HCT116 (cell line): Measurements from ENCODE around the gene ENTR1. TPM values are rescaled to one million over a fixed set of nuclear protein-coding genes. Genes with fewer than 3 reads are reported as not detected.
A peak's percentile ranks its signal among the peaks of the same experiment; 100 is the strongest.

Source experiments
- ATAC-seq: fragments of 200-7000 bp; cut with Tn5 transposase; 2 replicates; pipeline ENCODE4 v1.9.1; 2020; ENCODE audit warnings: mild to moderate bottlenecking, moderate library complexity
- BruUV-seq: library from RNA; stranded (reverse); fragments of 400-500 nt; replicated peaks from 2 replicates; lab custom pipeline; 2021; lab: Mats Ljungman, UMichigan
- CTCF ChIA-PET: fragments of 300-600 bp; sonication (Branson Sonifier 250); formaldehyde crosslinking; loops from one replicate; lab custom pipeline; 2021; ENCODE audit warnings: antibody characterized with exemption; lab: Charles Lee
- POLR2A ChIA-PET: fragments of 300-600, 350-600 bp; sonication (Branson Sonifier 250); formaldehyde crosslinking; loops from one replicate; lab custom pipeline; 2021; ENCODE audit warnings: antibody characterized with exemption; lab: Charles Lee
- RAD21 ChIA-PET, 2 experiments: fragments of 300-600 bp; sonication (Branson Sonifier 250); formaldehyde crosslinking; loops; one replicate each; lab custom pipeline; 2023; ENCODE audit warnings: low total read pairs in 2 of 2; ENCODE audit not compliant: uncharacterized antibody in 2 of 2, unreplicated experiment in 2 of 2, low non-redundant PET in 1 of 2; lab: Charles Lee
- DNase-seq: peaks from one replicate; pipeline ENCODE4 v3.0.0-alpha.2; 2010; ENCODE audit warnings: low read depth, low spot score
- H2AFZ ChIP-seq: fragments of 200-600 bp; shearing (Covaris generic), sonication (generic); 2 replicates; pipeline ENCODE4 v1.6.1; 2017; ENCODE audit warnings: low read depth, mixed run types, mixed read lengths, antibody characterized with exemption, low read length; ENCODE audit not compliant: poor library complexity, severe bottlenecking
- H3K27ac ChIP-seq: 2 replicates; pipeline ENCODE4 v1.5.1; 2012; ENCODE audit warnings: low read depth, low read length
- H3K27me3 ChIP-seq: fragments of 200-600 bp; sonication (generic); 2 replicates; pipeline ENCODE4 v1.6.1; 2016; ENCODE audit warnings: mixed run types, low read length, mixed read lengths; ENCODE audit not compliant: insufficient read depth
- H3K36me3 ChIP-seq, 2 experiments: fragments of 200-500 bp in 1 of 2; fragments of 200-600 bp in 1 of 2; sonication (Bioruptor generic) in 1 of 2; sonication (generic) in 1 of 2; 2 replicates each; pipeline versions ENCODE4 v1.5.1 to v1.6.1; 2014 to 2016; ENCODE audit warnings: low read length in 2 of 2, inconsistent platforms in 1 of 2, mixed read lengths in 1 of 2, mixed run types in 1 of 2; ENCODE audit not compliant: insufficient read depth in 2 of 2, control insufficient read depth in 1 of 2
- H3K4me1 ChIP-seq, 2 experiments: fragments of 200-600 bp in 1 of 2; sonication (generic) in 1 of 2; 2 replicates each; pipeline versions ENCODE4 v1.5.1 to v1.6.1; 2012 to 2017; ENCODE audit warnings: low read length in 2 of 2, inconsistent platforms in 1 of 2, mild to moderate bottlenecking in 1 of 2, mixed read lengths in 1 of 2, mixed run types in 1 of 2, moderate library complexity in 1 of 2; ENCODE audit not compliant: insufficient read depth in 2 of 2, control insufficient read depth in 1 of 2
- H3K4me2 ChIP-seq: fragments of 200-600 bp; sonication (generic); 2 replicates; pipeline ENCODE4 v1.6.1; 2017; ENCODE audit warnings: mixed run types, low read length, mixed read lengths
- H3K4me3 ChIP-seq, 2 experiments: fragments of 200-600 bp in 1 of 2; sonication (generic) in 1 of 2; replicated peaks in 1 of 2; 2 replicates each; pipeline ENCODE4 v1.5.1; 2011 to 2016; ENCODE audit warnings: low read length in 2 of 2, control low read depth in 1 of 2, low read depth in 1 of 2, mild to moderate bottlenecking in 1 of 2, mixed read lengths in 1 of 2, mixed run types in 1 of 2
- H3K79me2 ChIP-seq: fragments of 200-600 bp; sonication (generic); 2 replicates; pipeline ENCODE4 v1.6.1; 2017; ENCODE audit warnings: mild to moderate bottlenecking, mixed run types, low read length, moderate library complexity, mixed read lengths; ENCODE audit not compliant: insufficient read depth
- H3K9ac ChIP-seq: fragments of 200-600 bp; sonication (generic); 2 replicates; pipeline ENCODE4 v1.6.1; 2016; ENCODE audit warnings: low read length, mixed read lengths
- H3K9me2 ChIP-seq: fragments of 200-600 bp; sonication (generic), shearing (Covaris generic); 2 replicates; pipeline ENCODE4 v1.6.1; 2017; ENCODE audit warnings: mixed run types, mild to moderate bottlenecking, moderate library complexity; ENCODE audit not compliant: insufficient read depth
- H3K9me3 ChIP-seq, 2 experiments: fragments of 200-500 bp in 1 of 2; fragments of 200-600 bp in 1 of 2; sonication (Bioruptor generic) in 1 of 2; sonication (generic) in 1 of 2; 2 replicates each; pipeline ENCODE4 v1.6.1; 2014 to 2017; ENCODE audit warnings: low read length in 2 of 2, mixed read lengths in 2 of 2, inconsistent platforms in 1 of 2, low read depth in 1 of 2, mild to moderate bottlenecking in 1 of 2, mixed run types in 1 of 2, moderate library complexity in 1 of 2; ENCODE audit not compliant: control insufficient read depth in 1 of 2, insufficient read depth in 1 of 2
- H4K20me1 ChIP-seq: fragments of 200-600 bp; sonication (generic), shearing (Covaris generic); 2 replicates; pipeline ENCODE4 v1.6.1; 2017; ENCODE audit warnings: mixed run types, mild to moderate bottlenecking, moderate library complexity; ENCODE audit not compliant: insufficient read depth
- CTCF ChIP-seq, 3 experiments: fragments of 200-600 bp in 1 of 3; sonication (generic) in 1 of 3; IDR thresholded peaks in 2 of 3; conservative IDR thresholded peaks in 1 of 3; 2 replicates each; pipeline ENCODE4 v1.5.1; 2012 to 2017; ENCODE audit warnings: low read depth in 2 of 3, low read length in 2 of 3, antibody characterized with exemption in 1 of 3, borderline replicate concordance in 1 of 3, control low read depth in 1 of 3, mild to moderate bottlenecking in 1 of 3, mixed read lengths in 1 of 3, mixed run types in 1 of 3, moderate library complexity in 1 of 3; ENCODE audit not compliant: insufficient read depth in 1 of 3
- EGR1 ChIP-seq: IDR thresholded peaks from 2 replicates; pipeline ENCODE4 v1.6.1; 2012; ENCODE audit warnings: low read depth
- POLR2A ChIP-seq: IDR thresholded peaks from 2 replicates; pipeline ENCODE4 v1.7.0; 2011; ENCODE audit warnings: borderline replicate concordance; ENCODE audit not compliant: insufficient read depth, insufficient read length; ENCODE audit errors: extremely low read depth
- POLR2AphosphoS5 ChIP-seq: IDR thresholded peaks from 2 replicates; pipeline ENCODE4 v1.6.1; 2011; ENCODE audit warnings: mild to moderate bottlenecking, low read depth, low read length, moderate library complexity
- SP1 ChIP-seq: IDR thresholded peaks from 2 replicates; pipeline ENCODE4 v1.6.1; 2012; ENCODE audit warnings: low read depth
- YY1 ChIP-seq: IDR thresholded peaks from 2 replicates; pipeline ENCODE4 v1.6.1; 2011; ENCODE audit warnings: low read length, low read depth, moderate library complexity, mild to moderate bottlenecking; ENCODE audit not compliant: insufficient replicate concordance; ENCODE audit errors: extremely low read depth
- ZFX ChIP-seq: fragments of 450-650 bp; IDR thresholded peaks from 2 replicates; pipeline ENCODE4 v1.6.1; 2017
- intact Hi-C: fragments of 100-400 bp; cut with micrococcal nuclease; formaldehyde crosslinking; loops from 2 replicates; pipeline ENCODE4 v1.10.0; 2022
- total RNA-seq: library from RNA; stranded (reverse); gene quantifications from one replicate; pipeline ENCODE4 v1.2.1, GENCODE V29; 2021; ENCODE audit not compliant: unreplicated experiment

The ENTR1 gene
- total RNA-seq, 1 experiment from 2014 or later = 119 TPM

DNA sequence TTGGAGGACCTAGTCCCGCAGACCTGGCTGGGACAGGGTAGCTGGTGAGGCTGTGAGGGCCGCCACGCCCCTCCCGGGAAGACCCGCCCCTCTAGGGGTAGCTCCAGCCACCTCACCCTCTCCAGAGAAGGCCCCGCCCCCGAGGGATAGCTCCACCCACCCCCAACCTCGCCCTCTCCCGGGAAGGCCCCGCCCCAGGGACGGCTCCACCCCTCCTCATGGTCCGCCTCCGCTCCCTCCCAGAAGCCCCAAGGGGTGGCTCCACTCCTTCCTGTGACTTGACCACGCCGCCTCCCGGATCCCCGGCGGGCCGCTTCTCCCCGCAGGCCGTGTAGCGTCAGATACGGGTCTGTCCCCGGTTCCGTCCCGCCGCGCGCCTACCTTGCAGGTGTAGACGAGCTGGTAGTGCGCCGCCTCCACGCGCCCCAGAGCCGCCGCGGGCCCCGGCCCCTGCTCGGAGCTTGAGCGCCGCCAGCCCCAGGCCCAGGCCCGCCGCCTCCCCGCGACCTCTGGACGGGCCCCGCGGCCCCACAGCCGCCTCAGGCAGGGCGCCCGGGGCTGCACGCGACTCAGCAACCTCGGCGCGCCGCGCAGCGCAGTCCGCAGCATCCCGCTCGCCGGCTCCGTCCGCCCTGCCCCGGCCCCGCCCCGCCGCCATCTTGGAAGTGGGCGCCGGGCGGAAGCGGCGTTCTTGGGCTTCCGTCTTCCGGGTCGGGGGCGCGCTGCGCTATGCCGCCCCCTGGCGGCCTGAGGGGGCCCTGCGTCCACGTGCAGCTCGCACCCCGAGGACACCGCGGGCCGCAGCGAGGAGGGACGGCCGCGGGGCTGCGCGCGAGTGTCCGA, 47.1 kb downstream of the ENTR1 start, which contains the start of gene DNLZ:
DNLZ (minus strand) TSS at position 639 of the 843 bp plus-strand sequence; CDS start at position 609, 30 bp downstream.
- Histone ChIP-seq H3K36me3 (no peaks in the 10 kb centered on the region), H4K20me1 (no peaks in the 10 kb centered on the region), H3K4me3 (peak within 1 kb of the TSS; percentile 65 to 81), H3K27me3 (no peaks in the 10 kb centered on the region), H3K4me1 (peaks cover 10 to 16% of the 10 kb centered on the region in 2 experiments), H3K9me2 (no peaks in the 10 kb centered on the region), H3K4me2 (peak within 1 kb of the TSS; percentile 88), H3K79me2 (no peaks in the 10 kb centered on the region), H2AFZ (no peak within 1 kb of the TSS), H3K27ac (peak within 1 kb of the TSS; percentile 98), H3K9me3 (no peaks in the 10 kb centered on the region), H3K9ac (peak within 1 kb of the TSS; percentile 91)
- BruUV-seq = no TSS peak
- ChIA-PET POLR2A (interaction anchor here (0.9 to 1.7 kb wide), 3 partner anchors 9 to 38 kb away, joined by 3 to 8 read pairs (median 5); no protein-coding TSS in a partner anchor), CTCF (interaction anchor here (0.6 to 2.4 kb wide), 17 partner anchors 8 to 330 kb away, joined by 3 to 15 read pairs (median 3); partner anchors contain the start of genes ENTR1 and PMPCA), RAD21 (interaction anchor here (0.6 to 1.3 kb wide), 3 partner anchors 17 to 39 kb away, joined by 6 to 9 read pairs (median 6); no protein-coding TSS in a partner anchor)
- TF ChIP-seq SP1 = no peak
- TF ChIP-seq YY1 = peak; percentile 98
- peak; percentile 74 for TF ChIP-seq POLR2A
- peak; percentile 91; the same call in 1 of the 2 replicates for TF ChIP-seq ZFX
- no peak for TF ChIP-seq EGR1
- peak; percentile 89 for TF ChIP-seq POLR2AphosphoS5
- TF ChIP-seq CTCF (IDR thresholded peaks at IDR 0.05 in 2 of 3, conservative IDR thresholded peaks at IDR 0.05 in 1 of 3; ENCODE audit: borderline replicate concordance in 1 of 3, insufficient read depth in 1 of 3, low read depth in 2 of 3, low read length in 2 of 3) = peak in 2 of 3 experiments; percentile 77 to 89; a peak in 4 of 6 replicates
- DNase-seq (peak; percentile 91), ATAC-seq (peak; percentile 89)
- intact Hi-C loops = no loop called here
